NOMO-1 treated with dmso at 0.1 percent for 144 hours (cell line): ENCODE measurements around the gene BBC3.
"Not testable (repeated sequence)": the region's sequence is repeated elsewhere in the genome, so short reads cannot be mapped to it uniquely, and the experiment has no call there.

Experiments used
- DNase-seq: peaks from one replicate; lab custom pipeline; 2025; ENCODE audit not compliant: unreplicated experiment; lab: John Stamatoyannopoulos, UW

The BBC3 gene

GRCh38 chr19:47230921-47231214 is at the start of gene BBC3:
TSS of gene BBC3 (minus strand) at chr19:47231199. CDS start at chr19:47228431, 2,768 bp downstream.
- no peak for DNase-seq

- no peak for DNase-seq
These were observed 49.3 kb upstream of the BBC3 start for GRCh38 chr19:47280183-47280797.

- not testable (repeated sequence) for DNase-seq
These were observed 45.5 kb upstream of the BBC3 start for GRCh38 chr19:47276513-47276912.

GRCh38 chr19:47275791-47276461 is 44.9 kb upstream of the BBC3 start:
- no peak for DNase-seq

- no peak for DNase-seq
These were observed 44.1 kb upstream of the BBC3 start for GRCh38 chr19:47274891-47275761.

GRCh38 chr19:47274071-47274890 is 43.3 kb upstream of the BBC3 start, which contains the start of gene INAFM1:
TSS of gene INAFM1 (plus strand) at chr19:47274885. CDS start at chr19:47274920, 35 bp downstream.
- DNase-seq, result peak; percentile 98

GRCh38 chr19:47273313-47274070 is 42.5 kb upstream of the BBC3 start:
- peak; percentile 92 for DNase-seq

GRCh38 chr19:47272448-47273312 is 41.7 kb upstream of the BBC3 start:
- DNase-seq, result no peak

- no peak for DNase-seq
These were observed 41.0 kb upstream of the BBC3 start for GRCh38 chr19:47271949-47272348.

- DNase-seq, result no peak
These were observed 39.4 kb upstream of the BBC3 start for GRCh38 chr19:47270408-47270807.

- DNase-seq, result no peak
These were observed 38.6 kb upstream of the BBC3 start for GRCh38 chr19:47269596-47269995.

GRCh38 chr19:47268028-47268427 is 37.0 kb upstream of the BBC3 start:
- no peak for DNase-seq

- DNase-seq, result no peak
These were observed 36.4 kb upstream of the BBC3 start for GRCh38 chr19:47267350-47267759.

GRCh38 chr19:47266401-47266941 is 35.5 kb upstream of the BBC3 start:
- DNase-seq, result no peak

- no peak for DNase-seq
These were observed 33.6 kb upstream of the BBC3 start for GRCh38 chr19:47264629-47265028.

- DNase-seq, result peak; percentile 36
These were observed 31.2 kb upstream of the BBC3 start for GRCh38 chr19:47261946-47262793.

- no peak for DNase-seq
These were observed 29.5 kb upstream of the BBC3 start for GRCh38 chr19:47260476-47260875.

- DNase-seq, result no peak
These were observed 28.0 kb upstream of the BBC3 start for GRCh38 chr19:47258895-47259555.
